Heart left ventricle (tissue), 16 donors: ENCODE measurements around the gene BRD9. TPM values are rescaled to one million over a fixed set of nuclear protein-coding genes. Genes with fewer than 3 reads are reported as not detected.

Source experiments
- ATAC-seq, 4 donors: fragments of 200-7000 bp; cut with Tn5 transposase; one replicate each; pipeline ENCODE4 v1.9.1; 2020 to 2022; ENCODE audit warnings: moderate library complexity in 4 of 4, mild to moderate bottlenecking in 3 of 4, moderate number of reproducible peaks in 1 of 4
- DNase-seq, 5 donors: peaks; one replicate each; pipeline ENCODE4 v3.0.0-alpha.2; 2020
- H3K27ac ChIP-seq, 12 donors: fragments of 200-600 bp; sonication (generic) in 4 of 12; one replicate each; pipeline versions ENCODE4 v1.5.0 to v1.8.0; 2016 to 2022; ENCODE audit warnings: mild to moderate bottlenecking in 2 of 12
- H3K27me3 ChIP-seq, 9 donors: fragments of 200-600 bp; sonication (generic) in 2 of 9; one replicate each; pipeline versions ENCODE4 v1.5.1 to v1.8.0; 2016 to 2022; ENCODE audit warnings: mild to moderate bottlenecking in 3 of 9
- H3K36me3 ChIP-seq, 9 donors: fragments of 200-600 bp; sonication (generic) in 2 of 9; one replicate each; pipeline versions ENCODE4 v1.5.0 to v1.8.0; 2018 to 2022; ENCODE audit warnings: mild to moderate bottlenecking in 2 of 9
- H3K4me1 ChIP-seq, 12 donors: fragments of 200-600 bp; sonication (generic) in 4 of 12; one replicate each; pipeline versions ENCODE4 v1.5.0 to v1.8.0; 2016 to 2022; ENCODE audit warnings: mild to moderate bottlenecking in 3 of 12
- H3K4me3 ChIP-seq, 12 donors: fragments of 200-600 bp; sonication (generic) in 4 of 12; one replicate each; pipeline versions ENCODE4 v1.5.0 to v1.8.0; 2017 to 2022; ENCODE audit warnings: mild to moderate bottlenecking in 9 of 12, moderate library complexity in 4 of 12
- H3K9me3 ChIP-seq, 12 donors: fragments of 200-600 bp; sonication (generic) in 4 of 12; one replicate each; pipeline versions ENCODE4 v1.5.0 to v1.8.0; 2016 to 2022; ENCODE audit warnings: mild to moderate bottlenecking in 1 of 12
- CTCF ChIP-seq, 12 donors: fragments of 200-600 bp; sonication (generic) in 4 of 12; IDR thresholded peaks; one replicate each; pipeline versions ENCODE4 v1.5.0 to v1.8.0; 2018 to 2022; ENCODE audit warnings: antibody characterized with exemption in 12 of 12, mild to moderate bottlenecking in 5 of 12
- POLR2A ChIP-seq, 2 donors: fragments of 450-650 bp; IDR thresholded peaks; one replicate each; pipeline ENCODE4 v1.6.1; 2017; ENCODE audit warnings: antibody characterized with exemption in 2 of 2, mild to moderate bottlenecking in 2 of 2, moderate library complexity in 2 of 2
- WGBS, 4 donors: extraction: QIAGEN DNeasy Blood & Tissue Kit in 2 of 4; methylation state at CpG; one replicate each; pipeline versions ENCODE4 v1.1.5 to v1.1.7; 2013 to 2018; 5-methylcytosine and 5-hydroxymethylcytosine counted together
- intact Hi-C, 10 donors: fragments of 100-400 bp; cut with DNase I; formaldehyde crosslinking; loops; one replicate each; pipeline versions ENCODE4 v1.11.1 to v1.14.2; 2022
- polyA plus RNA-seq, 2 donors: library from polyadenylated mRNA; stranded (reverse); fragments of 200-250 nt; gene quantifications; one replicate each; pipeline ENCODE4 v1.2.3, GENCODE V29; 2013
- total RNA-seq, 9 donors: library from RNA; depleted of rRNA in 2 of 9; stranded (reverse); fragments of >200 nt in 2 of 9; fragmentation: NEBNext Ultra II Directional in 3 of 9; extraction: Animal tissue kit (Norgen Biotek cat#: 25700) in 3 of 9; gene quantifications; one replicate each; pipeline versions ENCODE4 v1.1.0 to v1.2.4, GENCODE V29; 2016 to 2023
- donor health status: ischemic (EF 13 %, LVEDD 7.1; RV severe dilation, severe dysfunction).
- donor health status: healthy with polysubstance abuse.
- donor health status: DM: no; HTN: yes; CAD: no.
- donor health status: DM: no; HTN: no; CAD: no.
- donor health status: ischemic (EF 25% LVEDD 6.9; RV normal size, moderate dysfunction).
- donor health status: ischemic (EF 25% LVEDD 5.7; RV mildly dilated, moderate dysfunction).
- donor health status: healthy.
- donor health status: DM: yes; HTN: yes; CAD: no.
- donor health status: ischemic (EF 35%, LVEDD 5.7; RV mildly dilated, moderate dysfunction).
- donor health status: nonischemic (EF 11% LVEDD 7.7; RV severe dilation, severe dysfunction).
- donor health status: DM: yes; HTN: yes; CAD: no.
- donor health status: PGD.
- donor health status: ischemic (EF 29% LVEDD 5.4; RV normal size, mild dysfunction).
- donor health status: nonischemic (EF 23%, LVEDD 6.1; RV moderate dilation, normal function).

The BRD9 gene
- total and polyA plus RNA-seq, 11 donors: 17.5 to 32.1 (median 22.5) TPM

GRCh38 chr5:865168-865521, 27.5 kb downstream of the BRD9 start:
- WGBS, 4 donors: 86 to 96% (median 93%) methylated on average over 22 to 24 of the region's 24 CpGs
- peaks cover 4 to 81% (median 76%) of the 10 kb centered on the region in 9 donors for H3K36me3 ChIP-seq

GRCh38 chr5:864492-865167, 28.0 kb downstream of the BRD9 start:
- DNase-seq: peak in 2 of 5 donors; percentile 20 to 40
- intact Hi-C loops: no loop called here
- no peak overlapping the region for H3K27ac ChIP-seq
- no peaks in the 10 kb centered on the region for H3K27me3 ChIP-seq
- H3K4me1 ChIP-seq: no peaks in the 10 kb centered on the region
- TF ChIP-seq POLR2A (IDR thresholded peaks at IDR 0.05) (no peak), CTCF (IDR thresholded peaks at IDR 0.05) (no peak)
- 72 to 87% (median 84%) methylated on average over 10 to 15 of the region's 15 CpGs for WGBS, 4 donors
- H3K9me3 ChIP-seq: no peaks in the 10 kb centered on the region
- ATAC-seq: no peak
- peaks cover 4 to 76% (median 71%) of the 10 kb centered on the region in 9 donors for H3K36me3 ChIP-seq
- H3K4me3 ChIP-seq: no peak overlapping the region

More at GRCh38 chr5:865168-865521, 27.5 kb downstream of the BRD9 start:
- Histone ChIP-seq H3K9me3 (no peaks in the 10 kb centered on the region), H3K27ac (no peak overlapping the region), H3K27me3 (no peaks in the 10 kb centered on the region), H3K4me1 (no peaks in the 10 kb centered on the region), H3K4me3 (no peak overlapping the region)
- TF ChIP-seq CTCF (IDR thresholded peaks at IDR 0.05) (no peak), POLR2A (IDR thresholded peaks at IDR 0.05) (no peak)
- ATAC-seq: no peak
- peak in 1 of 5 donors; percentile 46 for DNase-seq
- intact Hi-C loops: no loop called here

- WGBS, 4 donors: 93 to 96% (median 94%) methylated on average over 13 to 16 of the region's 16 CpGs
- Histone ChIP-seq H3K4me1 (no peaks in the 10 kb centered on the region), H3K36me3 (peaks cover 1 to 63% (median 58%) of the 10 kb centered on the region in 9 donors)
Observed at GRCh38 chr5:863244-863805, 29.3 kb downstream of the BRD9 start.

More at GRCh38 chr5:863244-863805, 29.3 kb downstream of the BRD9 start:
- H3K9me3 ChIP-seq: no peaks in the 10 kb centered on the region
- DNase-seq (peak in 1 of 5 donors; percentile 12), ATAC-seq (no peak)
- no peak for TF ChIP-seq CTCF (IDR thresholded peaks at IDR 0.05)
- no peak for TF ChIP-seq POLR2A (IDR thresholded peaks at IDR 0.05)
- H3K4me3 ChIP-seq: no peak overlapping the region
- intact Hi-C loops: no loop called here
- H3K27ac ChIP-seq: no peak overlapping the region
- H3K27me3 ChIP-seq: no peaks in the 10 kb centered on the region
